ENCODE data around the gene NADK2. TPM values are rescaled to one million over a fixed set of nuclear protein-coding genes. Genes with fewer than 3 reads are reported as not detected.
A peak's percentile ranks its signal among the peaks of the same experiment; 100 is the strongest.
"Not testable (repeated sequence)": the region's sequence is repeated elsewhere in the genome, so short reads cannot be mapped to it uniquely, and the experiment has no call there.

NADK2 gene, protein sequence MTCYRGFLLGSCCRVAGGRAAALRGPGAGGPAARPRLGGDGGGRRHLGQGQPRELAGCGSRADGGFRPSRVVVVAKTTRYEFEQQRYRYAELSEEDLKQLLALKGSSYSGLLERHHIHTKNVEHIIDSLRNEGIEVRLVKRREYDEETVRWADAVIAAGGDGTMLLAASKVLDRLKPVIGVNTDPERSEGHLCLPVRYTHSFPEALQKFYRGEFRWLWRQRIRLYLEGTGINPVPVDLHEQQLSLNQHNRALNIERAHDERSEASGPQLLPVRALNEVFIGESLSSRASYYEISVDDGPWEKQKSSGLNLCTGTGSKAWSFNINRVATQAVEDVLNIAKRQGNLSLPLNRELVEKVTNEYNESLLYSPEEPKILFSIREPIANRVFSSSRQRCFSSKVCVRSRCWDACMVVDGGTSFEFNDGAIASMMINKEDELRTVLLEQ
- 33.7 to 38.9 TPM (median 37.8 TPM) in 3 replicates for total RNA-seq
- long read RNA-seq, transcript NADK2-202 (12 exons, 2,243 nt): major isoform, 32 of 42 reads
- long read RNA-seq, partial matches to known transcripts: 0 of 42 reads
- long read RNA-seq, other reads (novel, unspliced or antisense): 9 of 42 reads

DNA sequence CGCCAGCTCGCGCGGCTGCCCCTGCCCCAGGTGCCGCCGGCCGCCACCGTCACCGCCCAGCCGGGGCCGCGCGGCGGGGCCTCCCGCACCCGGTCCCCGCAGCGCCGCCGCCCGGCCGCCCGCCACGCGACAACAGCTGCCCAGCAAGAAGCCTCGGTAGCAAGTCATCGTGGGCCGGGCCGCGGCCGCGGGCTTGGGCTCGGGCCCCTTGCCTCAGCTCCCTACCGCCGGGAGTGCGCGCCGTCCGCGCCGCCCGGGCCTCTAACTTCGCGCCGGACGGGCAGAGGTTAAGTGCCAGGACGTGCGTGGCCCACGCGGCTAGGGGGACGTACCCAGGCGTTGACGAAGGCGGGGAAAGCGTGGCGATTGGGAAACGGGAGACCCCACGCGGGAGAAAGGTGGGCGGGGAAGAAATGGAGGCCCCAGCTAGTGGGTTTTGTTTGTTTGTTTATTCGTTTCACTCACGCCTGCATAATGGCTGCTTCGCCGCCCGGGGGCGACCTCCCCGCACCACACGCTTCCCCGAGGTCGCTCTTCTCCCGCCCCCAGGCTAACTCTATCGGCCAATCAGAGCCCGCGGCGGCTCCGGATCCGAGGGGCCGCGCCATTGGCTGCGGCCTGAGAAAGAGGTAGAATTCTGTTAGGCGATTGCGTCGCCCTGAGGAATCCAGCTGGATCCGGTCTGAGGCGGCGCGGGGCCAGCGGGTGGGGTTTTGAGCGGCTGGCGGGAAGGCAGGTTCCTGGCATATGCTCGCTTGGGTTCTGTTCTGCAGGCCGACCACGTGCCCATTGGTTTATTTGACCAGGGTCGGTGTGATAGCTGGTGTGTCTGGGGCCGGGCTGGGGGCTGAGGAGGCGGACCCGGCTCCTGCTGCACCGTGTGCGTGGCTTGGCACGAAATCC is at the start of gene NADK2:
TSS of gene NADK2 (minus strand) at position 295 of the 903 bp plus-strand sequence. CDS start at position 168, 127 bp downstream.
- H3K9me3 Mint-ChIP-seq (ENCODE audit: low read depth): no peaks in the 10 kb centered on the region
- peak within 1 kb of the TSS; percentile 99 for H3K27ac Mint-ChIP-seq (ENCODE audit: unreplicated experiment)

DNA sequence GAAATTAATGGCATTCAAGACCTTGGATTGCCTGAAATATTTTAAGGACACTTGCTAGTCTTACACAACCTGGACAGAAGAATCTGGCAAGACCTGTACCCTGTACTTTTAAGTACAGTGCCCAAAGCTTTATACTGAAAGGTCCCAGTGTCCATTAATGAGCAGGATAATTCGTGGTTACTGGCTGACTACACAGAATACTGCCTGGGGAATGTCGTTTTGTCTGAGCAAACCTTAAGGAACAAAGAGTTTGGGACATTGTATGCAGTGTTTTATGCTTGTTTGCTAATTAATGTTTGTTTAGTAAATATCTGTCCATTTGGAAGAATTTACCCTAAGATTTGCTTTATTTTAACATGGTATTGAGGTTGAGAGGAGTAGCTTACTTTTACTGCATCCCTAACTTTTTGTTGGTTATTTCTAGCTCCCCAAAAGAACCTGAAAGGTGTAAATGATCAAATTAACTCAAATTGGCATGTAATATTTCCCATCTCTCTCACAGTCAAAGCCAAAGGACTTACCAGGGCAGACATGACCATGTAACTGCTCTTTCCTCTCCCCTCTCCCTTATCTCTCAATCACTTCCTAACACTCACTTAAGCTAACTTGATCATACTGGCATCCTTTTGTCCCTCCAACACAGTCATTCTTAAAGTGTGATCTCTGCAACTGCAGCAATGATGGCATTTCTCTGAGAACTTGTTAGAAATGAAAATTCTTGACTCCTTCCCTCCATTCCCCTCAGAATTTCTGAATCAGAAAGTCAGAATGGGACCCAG is 44.3 kb upstream of the NADK2 start:
- peaks cover 2% of the 10 kb centered on the region for H3K36me3 Mint-ChIP-seq (ENCODE audit: low read depth)
- H3K27ac Mint-ChIP-seq (ENCODE audit: unreplicated experiment): no peak overlapping the region
- H3K4me1 Mint-ChIP-seq (ENCODE audit: low read depth): peaks cover 5% of the 10 kb centered on the region

More for the DNA sequence above, at the start of gene NADK2:
- H3K4me1 Mint-ChIP-seq (ENCODE audit: low read depth): peaks cover 41% of the 10 kb centered on the region
- H3K27me3 Mint-ChIP-seq (ENCODE audit: low read depth): no peaks in the 10 kb centered on the region
- peak within 1 kb of the TSS; percentile 84 for H3K4me3 Mint-ChIP-seq (ENCODE audit: unreplicated experiment)
- H3K36me3 Mint-ChIP-seq (ENCODE audit: low read depth): no peaks in the 10 kb centered on the region
- TF ChIP-seq, protein P1, sequence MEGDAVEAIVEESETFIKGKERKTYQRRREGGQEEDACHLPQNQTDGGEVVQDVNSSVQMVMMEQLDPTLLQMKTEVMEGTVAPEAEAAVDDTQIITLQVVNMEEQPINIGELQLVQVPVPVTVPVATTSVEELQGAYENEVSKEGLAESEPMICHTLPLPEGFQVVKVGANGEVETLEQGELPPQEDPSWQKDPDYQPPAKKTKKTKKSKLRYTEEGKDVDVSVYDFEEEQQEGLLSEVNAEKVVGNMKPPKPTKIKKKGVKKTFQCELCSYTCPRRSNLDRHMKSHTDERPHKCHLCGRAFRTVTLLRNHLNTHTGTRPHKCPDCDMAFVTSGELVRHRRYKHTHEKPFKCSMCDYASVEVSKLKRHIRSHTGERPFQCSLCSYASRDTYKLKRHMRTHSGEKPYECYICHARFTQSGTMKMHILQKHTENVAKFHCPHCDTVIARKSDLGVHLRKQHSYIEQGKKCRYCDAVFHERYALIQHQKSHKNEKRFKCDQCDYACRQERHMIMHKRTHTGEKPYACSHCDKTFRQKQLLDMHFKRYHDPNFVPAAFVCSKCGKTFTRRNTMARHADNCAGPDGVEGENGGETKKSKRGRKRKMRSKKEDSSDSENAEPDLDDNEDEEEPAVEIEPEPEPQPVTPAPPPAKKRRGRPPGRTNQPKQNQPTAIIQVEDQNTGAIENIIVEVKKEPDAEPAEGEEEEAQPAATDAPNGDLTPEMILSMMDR (IDR thresholded peaks at IDR 0.05): peak; percentile 83
- peak; percentile 97 for DNase-seq (ENCODE audit: low spot score)

DNA sequence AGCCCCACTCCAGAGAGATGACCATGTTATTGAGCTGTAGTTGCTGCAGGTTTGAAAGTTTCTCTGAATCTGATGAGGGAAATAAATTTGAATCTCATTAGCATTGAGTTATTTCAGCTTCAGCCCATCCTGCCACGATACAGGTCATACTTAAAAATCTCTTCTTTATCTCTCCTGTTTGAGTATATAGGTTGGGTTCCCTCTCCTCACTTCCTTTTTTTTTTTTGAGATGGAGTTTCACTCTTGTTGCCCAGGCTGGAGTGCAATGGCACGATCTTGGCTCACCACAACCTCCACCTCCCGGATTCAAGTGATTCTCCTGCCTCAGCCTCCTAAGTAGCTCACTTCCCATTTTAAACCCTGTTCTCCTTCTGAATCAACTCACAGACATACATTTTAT is 42.0 kb upstream of the NADK2 start:
- not testable (repeated sequence) for H3K27me3 Mint-ChIP-seq (ENCODE audit: low read depth); H3K4me3 Mint-ChIP-seq (ENCODE audit: unreplicated experiment); H3K9me3 Mint-ChIP-seq (ENCODE audit: low read depth); DNase-seq (ENCODE audit: low spot score); H3K27ac Mint-ChIP-seq (ENCODE audit: unreplicated experiment); H3K36me3 Mint-ChIP-seq (ENCODE audit: low read depth)
- H3K4me1 Mint-ChIP-seq (ENCODE audit: low read depth): peaks cover 22% of the 10 kb centered on the region

More for the DNA sequence above, 44.3 kb upstream of the NADK2 start:
- Mint-ChIP-seq H3K9me3 (ENCODE audit: low read depth) (no peaks in the 10 kb centered on the region), H3K27me3 (ENCODE audit: low read depth) (no peaks in the 10 kb centered on the region), H3K4me3 (ENCODE audit: unreplicated experiment) (no peak overlapping the region)
- no peak for DNase-seq (ENCODE audit: low spot score)
- TF ChIP-seq, protein P1 (IDR thresholded peaks at IDR 0.05): no peak

DNA sequence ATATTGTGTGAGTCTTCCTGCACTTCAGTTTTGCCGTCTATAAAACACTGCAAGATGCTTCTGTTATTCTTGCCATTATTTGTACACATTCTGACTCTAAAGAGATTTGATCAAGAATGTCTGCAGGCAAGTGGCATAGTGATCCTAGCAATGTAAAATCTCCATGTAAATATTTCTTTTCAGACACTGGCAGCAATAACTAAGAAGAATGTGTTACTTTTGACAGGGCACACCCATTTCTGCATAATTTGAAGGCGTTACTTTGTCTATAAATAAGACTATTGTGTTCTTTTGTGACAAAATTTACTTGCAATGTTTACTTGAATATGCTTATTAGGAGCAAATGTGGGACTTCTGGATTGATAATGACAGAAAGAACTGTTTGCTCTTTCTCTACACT is 39.9 kb upstream of the NADK2 start:
- TF ChIP-seq, protein P1 (IDR thresholded peaks at IDR 0.05): no peak
- no peak overlapping the region for H3K4me3 Mint-ChIP-seq (ENCODE audit: unreplicated experiment)
- H3K9me3 Mint-ChIP-seq (ENCODE audit: low read depth): no peaks in the 10 kb centered on the region
- no peaks in the 10 kb centered on the region for H3K27me3 Mint-ChIP-seq (ENCODE audit: low read depth)
- DNase-seq (ENCODE audit: low spot score): no peak
- no peaks in the 10 kb centered on the region for H3K36me3 Mint-ChIP-seq (ENCODE audit: low read depth)
- no peak overlapping the region for H3K27ac Mint-ChIP-seq (ENCODE audit: unreplicated experiment)
- peaks cover 40% of the 10 kb centered on the region for H3K4me1 Mint-ChIP-seq (ENCODE audit: low read depth)

DNA sequence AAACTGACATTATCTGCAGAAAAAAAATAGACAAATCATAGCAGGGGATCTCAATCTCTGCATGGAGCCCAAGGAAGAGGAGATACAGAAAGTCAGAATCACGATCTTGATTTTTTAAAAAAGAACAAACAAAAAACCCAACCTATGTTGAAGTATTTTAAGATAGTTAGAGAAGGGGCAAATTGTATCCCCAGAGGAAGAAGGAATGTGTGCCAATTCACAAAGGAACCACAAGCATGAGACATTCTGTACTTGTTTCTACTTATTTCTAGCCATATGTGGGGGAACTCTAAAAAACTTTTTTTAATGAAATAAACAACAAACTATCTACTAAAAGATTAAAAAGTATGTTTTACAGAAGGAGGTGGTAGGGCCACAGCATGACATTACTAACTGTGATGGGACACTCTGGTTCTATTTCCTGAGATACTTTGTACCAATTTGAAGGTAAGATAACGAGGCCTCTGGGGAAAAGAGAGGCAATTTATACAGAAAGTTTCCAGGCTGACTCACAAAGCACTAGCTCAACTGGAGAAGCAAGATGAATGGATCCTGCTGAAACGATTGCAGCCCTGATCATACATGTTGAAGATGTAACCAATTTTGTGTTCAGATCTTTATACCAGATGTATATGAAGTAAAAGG is 37.5 kb upstream of the NADK2 start:
- H3K27ac Mint-ChIP-seq (ENCODE audit: unreplicated experiment): peak overlapping the region; percentile 28
- TF ChIP-seq, protein P1 (IDR thresholded peaks at IDR 0.05): no peak
- peaks cover 41% of the 10 kb centered on the region for H3K4me1 Mint-ChIP-seq (ENCODE audit: low read depth)
- no peaks in the 10 kb centered on the region for H3K9me3 Mint-ChIP-seq (ENCODE audit: low read depth)
- no peaks in the 10 kb centered on the region for H3K27me3 Mint-ChIP-seq (ENCODE audit: low read depth)
- no peak for DNase-seq (ENCODE audit: low spot score)
- no peaks in the 10 kb centered on the region for H3K36me3 Mint-ChIP-seq (ENCODE audit: low read depth)
- H3K4me3 Mint-ChIP-seq (ENCODE audit: unreplicated experiment): peak overlapping the region; percentile 50
